ENCODE measurements around the gene ERP27. TPM values are rescaled to one million over a fixed set of nuclear protein-coding genes. Genes with fewer than 3 reads are reported as not detected.
A peak's percentile ranks its signal among the peaks of the same experiment; 100 is the strongest.

The ERP27 gene
- 1 to 10 TPM in 1 of 4 donors, under 1 TPM in 2, not detected in 1; 0.33 to 1.0 (median 0.58) TPM for total RNA-seq

DNA sequence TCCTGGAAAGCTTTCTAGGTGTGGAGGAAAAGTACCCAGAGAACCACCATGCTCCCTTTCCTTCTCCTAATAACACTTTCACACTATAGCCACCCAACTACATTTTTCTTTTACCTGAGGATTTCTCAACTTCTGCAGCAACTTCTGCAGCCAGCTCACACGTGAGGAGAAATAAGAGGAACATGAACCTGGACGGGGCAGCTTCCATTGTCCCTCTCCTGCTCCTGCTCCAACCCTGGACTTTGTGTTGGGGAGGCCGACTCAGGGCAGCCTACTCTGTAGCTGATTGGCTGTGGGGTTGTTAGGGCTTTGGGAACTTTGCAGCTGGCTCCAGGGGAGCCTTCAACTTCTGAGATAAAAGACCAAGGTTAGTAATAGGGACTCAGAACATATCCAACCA is at the start of gene ERP27:
ERP27 (minus strand) TSS at position 237 of the 400 bp plus-strand sequence; CDS start at position 208, 29 bp downstream.
- Histone ChIP-seq H3K27me3 (no peaks in the 10 kb centered on the region), H3K9me3 (no peaks in the 10 kb centered on the region), H3K4me3 (no peak within 1 kb of the TSS), H3K36me3 (peaks cover 0 to 18% (median 6%) of the 10 kb centered on the region in 4 donors), H3K4me1 (peaks cover 0 to 4% (median 2%) of the 10 kb centered on the region in 4 donors), H3K27ac (replicated peaks in 1 of 4) (no peak within 1 kb of the TSS)
- intact Hi-C loops (cut with DNase I), result no loop called here
- WGBS, result 82% methylated on average over 3 of the region's 3 CpGs
- TF ChIP-seq EP300 (IDR thresholded peaks at IDR 0.05), result no peak
- TF ChIP-seq POLR2AphosphoS5 (IDR thresholded peaks at IDR 0.05), result no peak
- TF ChIP-seq, protein P1, sequence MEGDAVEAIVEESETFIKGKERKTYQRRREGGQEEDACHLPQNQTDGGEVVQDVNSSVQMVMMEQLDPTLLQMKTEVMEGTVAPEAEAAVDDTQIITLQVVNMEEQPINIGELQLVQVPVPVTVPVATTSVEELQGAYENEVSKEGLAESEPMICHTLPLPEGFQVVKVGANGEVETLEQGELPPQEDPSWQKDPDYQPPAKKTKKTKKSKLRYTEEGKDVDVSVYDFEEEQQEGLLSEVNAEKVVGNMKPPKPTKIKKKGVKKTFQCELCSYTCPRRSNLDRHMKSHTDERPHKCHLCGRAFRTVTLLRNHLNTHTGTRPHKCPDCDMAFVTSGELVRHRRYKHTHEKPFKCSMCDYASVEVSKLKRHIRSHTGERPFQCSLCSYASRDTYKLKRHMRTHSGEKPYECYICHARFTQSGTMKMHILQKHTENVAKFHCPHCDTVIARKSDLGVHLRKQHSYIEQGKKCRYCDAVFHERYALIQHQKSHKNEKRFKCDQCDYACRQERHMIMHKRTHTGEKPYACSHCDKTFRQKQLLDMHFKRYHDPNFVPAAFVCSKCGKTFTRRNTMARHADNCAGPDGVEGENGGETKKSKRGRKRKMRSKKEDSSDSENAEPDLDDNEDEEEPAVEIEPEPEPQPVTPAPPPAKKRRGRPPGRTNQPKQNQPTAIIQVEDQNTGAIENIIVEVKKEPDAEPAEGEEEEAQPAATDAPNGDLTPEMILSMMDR (IDR thresholded peaks at IDR 0.05), result no peak
- TF ChIP-seq POLR2A (IDR thresholded peaks at IDR 0.05; ENCODE audit: low read depth), result no peak
- DNase-seq (ENCODE audit: extremely low spot score), result no peak

- Histone ChIP-seq H3K4me3 (no peak overlapping the region), H3K27me3 (no peaks in the 10 kb centered on the region), H3K9me3 (no peaks in the 10 kb centered on the region), H3K36me3 (no peaks in the 10 kb centered on the region), H3K27ac (replicated peaks in 1 of 4) (no peak overlapping the region), H3K4me1 (peaks cover 0 to 3% (median under 1%) of the 10 kb centered on the region in 4 donors)
- DNase-seq (ENCODE audit: extremely low spot score), result no peak
- intact Hi-C loops (cut with DNase I), result no loop called here
- 80% methylated on average over 3 of the region's 3 CpGs for WGBS
- TF ChIP-seq POLR2AphosphoS5 (IDR thresholded peaks at IDR 0.05), result no peak
- TF ChIP-seq, protein P1 (IDR thresholded peaks at IDR 0.05), result no peak
- TF ChIP-seq EP300 (IDR thresholded peaks at IDR 0.05), result no peak
- no peak for TF ChIP-seq POLR2A (IDR thresholded peaks at IDR 0.05; ENCODE audit: low read depth)
These were observed 49.7 kb upstream of the ERP27 start for GRCh38 chr12:14988035-14988434.

DNA sequence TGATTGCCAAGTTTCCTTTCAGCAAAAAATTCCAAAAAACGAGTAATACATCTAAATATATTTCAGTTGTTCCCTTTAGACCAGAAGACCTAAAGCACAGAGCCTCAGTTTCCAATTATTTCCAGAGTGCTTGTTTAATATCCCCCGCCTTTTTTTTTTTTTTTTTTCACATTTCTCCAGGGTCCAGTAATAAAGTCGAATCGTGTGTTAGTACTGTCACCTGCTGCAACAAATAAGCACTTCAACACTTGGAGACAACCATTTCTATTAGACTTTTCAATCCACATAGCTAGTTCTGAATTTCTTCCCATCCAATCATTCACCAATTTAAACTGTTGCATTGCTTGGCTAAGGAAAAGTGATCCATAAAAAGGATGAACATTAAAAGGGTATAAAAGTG is 48.1 kb upstream of the ERP27 start:
- H3K27me3 ChIP-seq, result no peaks in the 10 kb centered on the region
- 72% methylated on average over 4 of the region's 4 CpGs for WGBS
- H3K4me3 ChIP-seq, result no peak overlapping the region
- H3K9me3 ChIP-seq, result no peaks in the 10 kb centered on the region
- H3K36me3 ChIP-seq, result no peaks in the 10 kb centered on the region
- intact Hi-C loops (cut with DNase I), result no loop called here
- no peak for DNase-seq (ENCODE audit: extremely low spot score)
- peaks cover 0 to 4% (median 0%) of the 10 kb centered on the region in 4 donors for H3K4me1 ChIP-seq
- no peak for TF ChIP-seq POLR2A (IDR thresholded peaks at IDR 0.05; ENCODE audit: low read depth)
- TF ChIP-seq, protein P1 (IDR thresholded peaks at IDR 0.05), result peak in 2 of 3 experiments; percentile 12 to 16
- H3K27ac ChIP-seq (replicated peaks in 1 of 4), result no peak overlapping the region

DNA sequence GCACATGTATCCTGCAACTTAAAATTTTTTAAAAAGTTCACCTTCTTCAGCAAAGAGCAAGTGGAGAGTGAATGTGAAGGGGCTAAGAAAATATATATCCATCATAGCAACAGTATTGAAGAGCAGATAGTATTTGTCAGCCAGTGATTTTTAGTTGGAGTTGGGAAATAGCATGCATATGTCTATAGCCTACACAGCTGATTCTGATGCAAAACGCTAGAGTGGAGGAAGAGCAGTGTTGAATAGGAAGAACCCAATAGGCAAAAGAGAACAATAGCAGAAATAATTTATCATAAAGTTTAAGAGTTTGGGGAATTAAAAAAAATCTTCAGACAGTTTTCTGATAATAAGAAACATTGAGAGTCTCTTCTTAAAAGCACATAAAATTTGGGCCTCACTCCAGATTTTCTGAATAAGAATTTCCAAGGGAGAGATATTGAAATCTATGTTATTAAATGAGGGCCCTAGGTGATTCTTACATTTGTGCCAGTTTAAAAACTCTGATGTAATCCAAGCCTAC is 46.5 kb upstream of the ERP27 start:
- WGBS, result 61% methylated on average over 1 of the region's 1 CpG
- DNase-seq (ENCODE audit: extremely low spot score), result no peak
- TF ChIP-seq POLR2AphosphoS5 (IDR thresholded peaks at IDR 0.05) (no peak), POLR2A (IDR thresholded peaks at IDR 0.05; ENCODE audit: low read depth) (no peak), EP300 (IDR thresholded peaks at IDR 0.05) (no peak)
- TF ChIP-seq, protein P1 (IDR thresholded peaks at IDR 0.05), result no peak
- Histone ChIP-seq H3K9me3 (no peaks in the 10 kb centered on the region), H3K4me1 (peaks cover 0 to 4% (median 0%) of the 10 kb centered on the region in 4 donors), H3K36me3 (no peaks in the 10 kb centered on the region), H3K4me3 (no peak overlapping the region), H3K27me3 (no peaks in the 10 kb centered on the region), H3K27ac (replicated peaks in 1 of 4) (no peak overlapping the region)
- intact Hi-C loops (cut with DNase I), result no loop called here

GRCh38 chr12:14984036-14984435 is 45.7 kb upstream of the ERP27 start:
- no peak for DNase-seq (ENCODE audit: extremely low spot score)
- intact Hi-C loops (cut with DNase I), result no loop called here
- Histone ChIP-seq H3K4me3 (no peak overlapping the region), H3K4me1 (peaks cover 0 to 4% (median 0%) of the 10 kb centered on the region in 4 donors), H3K27me3 (no peaks in the 10 kb centered on the region), H3K27ac (replicated peaks in 1 of 4) (no peak overlapping the region), H3K36me3 (no peaks in the 10 kb centered on the region), H3K9me3 (no peaks in the 10 kb centered on the region)
- 82% methylated on average over 1 of the region's 1 CpG for WGBS
- TF ChIP-seq, protein P1 (IDR thresholded peaks at IDR 0.05), result no peak
- no peak for TF ChIP-seq EP300 (IDR thresholded peaks at IDR 0.05)
- no peak for TF ChIP-seq POLR2A (IDR thresholded peaks at IDR 0.05; ENCODE audit: low read depth)
- TF ChIP-seq POLR2AphosphoS5 (IDR thresholded peaks at IDR 0.05), result no peak
